ENCODE data around the gene TMPRSS3.

TMPRSS3 gene

GRCh38 chr21:42435833-42436232 lies 40.0 kb upstream of the TMPRSS3 start:
- DNase-seq (ENCODE audit: extremely low spot score) = no peak
- no peak for TF ChIP-seq CTCF (IDR thresholded peaks at IDR 0.05; ENCODE audit: control extremely low read depth, extremely low read depth, low read depth, missing control alignments)
- POLR2A ChIA-PET = no interaction called here

GRCh38 chr21:42435401-42435800 lies 39.5 kb upstream of the TMPRSS3 start:
- ChIA-PET CTCF (interaction anchor here (1.1 to 1.8 kb wide), 2 partner anchors 12 to 13 kb away, joined by 3 to 4 read pairs; no protein-coding TSS in a partner anchor), POLR2A (no interaction called here)
- DNase-seq (ENCODE audit: extremely low spot score) = no peak
- TF ChIP-seq CTCF (IDR thresholded peaks at IDR 0.05; ENCODE audit: control extremely low read depth, extremely low read depth, low read depth, missing control alignments) = no peak

More at GRCh38 chr21:42435833-42436232, 40.0 kb upstream of the TMPRSS3 start:
- CTCF ChIA-PET = interaction anchor here (1.1 to 3.6 kb wide), 3 partner anchors 10 to 14 kb away, joined by 3 to 18 read pairs (median 4); no protein-coding TSS in a partner anchor

- no peak for DNase-seq (ENCODE audit: extremely low spot score)
- CTCF ChIA-PET = interaction anchor here (1.8 kb wide), 1 partner anchor 11 kb away, joined by 4 read pairs; no protein-coding TSS in a partner anchor
- no peak for TF ChIP-seq CTCF (IDR thresholded peaks at IDR 0.05; ENCODE audit: control extremely low read depth, extremely low read depth, low read depth, missing control alignments)
- POLR2A ChIA-PET = no interaction called here
These were observed 39.0 kb upstream of the TMPRSS3 start for GRCh38 chr21:42434884-42435283.

GRCh38 chr21:42433946-42434551 lies 38.2 kb upstream of the TMPRSS3 start:
- TF ChIP-seq CTCF (IDR thresholded peaks at IDR 0.05; ENCODE audit: control extremely low read depth, extremely low read depth, low read depth, missing control alignments) = no peak
- no peak for DNase-seq (ENCODE audit: extremely low spot score)
- ChIA-PET CTCF (interaction anchor here (0.7 to 1.8 kb wide), 4 partner anchors 10 to 175 kb away, joined by 3 to 5 read pairs (median 4); no protein-coding TSS in a partner anchor), POLR2A (no interaction called here)

GRCh38 chr21:42432695-42433094 lies 36.8 kb upstream of the TMPRSS3 start:
- ChIA-PET POLR2A (no interaction called here), CTCF (interaction anchor here (1.2 to 1.5 kb wide), 4 partner anchors 11 to 174 kb away, joined by 3 to 5 read pairs (median 4); no protein-coding TSS in a partner anchor)
- no peak for DNase-seq (ENCODE audit: extremely low spot score)
- TF ChIP-seq CTCF (IDR thresholded peaks at IDR 0.05; ENCODE audit: control extremely low read depth, extremely low read depth, low read depth, missing control alignments) = no peak

- no peak for DNase-seq (ENCODE audit: extremely low spot score)
- TF ChIP-seq CTCF (IDR thresholded peaks at IDR 0.05; ENCODE audit: control extremely low read depth, extremely low read depth, low read depth, missing control alignments) = no peak
- POLR2A ChIA-PET = no interaction called here
- CTCF ChIA-PET = interaction anchor here (1.4 to 1.7 kb wide), 3 partner anchors 8 to 121 kb away, joined by 3 to 5 read pairs (median 4); no protein-coding TSS in a partner anchor
These were observed 35.3 kb upstream of the TMPRSS3 start for GRCh38 chr21:42431196-42431595.

Data from GM10248 (cell line).